HG03354 (cell line): ENCODE data around the gene TMEM86A.

Source experiments
- ATAC-seq: cut with Tn5 transposase; IDR thresholded peaks from one replicate; pipeline ENCODE4 v1.9.1; 2021; ENCODE audit warnings: mild to moderate bottlenecking; ENCODE audit not compliant: unreplicated experiment, poor library complexity, severe bottlenecking

Gene TMEM86A

DNA sequence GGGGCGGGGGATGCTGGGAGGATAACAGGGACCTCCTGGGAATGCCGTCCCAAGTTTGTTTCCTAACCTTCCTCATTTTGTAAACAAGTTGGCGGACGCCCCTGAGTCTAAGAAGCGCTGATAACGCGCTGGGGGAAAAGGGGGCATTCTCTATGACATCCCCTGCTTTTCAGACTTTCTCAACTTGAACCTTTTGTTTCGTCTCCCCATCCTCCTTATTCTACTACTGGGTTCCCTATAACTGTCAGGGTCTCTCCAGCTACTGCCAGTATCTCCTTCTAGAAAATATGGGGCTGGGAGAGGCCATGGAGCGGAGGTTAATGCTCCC lies 654 bp downstream of the TMEM86A start:
- ATAC-seq, result no peak

DNA sequence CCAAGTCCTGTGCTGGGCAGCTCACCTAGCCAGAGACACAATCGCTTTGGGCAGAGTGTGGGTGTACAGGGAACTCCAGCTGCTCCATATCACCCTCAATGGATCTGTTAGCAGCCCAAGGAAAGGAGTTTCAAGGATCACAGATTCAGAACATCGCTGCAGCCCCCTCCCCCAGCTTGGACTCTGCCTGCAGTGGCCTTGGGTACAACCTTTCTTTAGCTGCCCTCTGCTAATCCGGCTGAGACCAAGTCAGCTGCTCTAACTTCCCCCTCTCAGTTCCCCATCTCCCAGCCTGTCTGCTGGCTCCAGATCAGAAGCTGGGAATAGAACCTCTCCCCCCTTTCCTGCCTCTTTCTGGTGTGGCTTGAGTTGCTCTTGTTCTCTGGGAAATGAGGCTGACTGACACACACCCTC lies 1.3 kb downstream of the TMEM86A start:
- ATAC-seq, result no peak

DNA sequence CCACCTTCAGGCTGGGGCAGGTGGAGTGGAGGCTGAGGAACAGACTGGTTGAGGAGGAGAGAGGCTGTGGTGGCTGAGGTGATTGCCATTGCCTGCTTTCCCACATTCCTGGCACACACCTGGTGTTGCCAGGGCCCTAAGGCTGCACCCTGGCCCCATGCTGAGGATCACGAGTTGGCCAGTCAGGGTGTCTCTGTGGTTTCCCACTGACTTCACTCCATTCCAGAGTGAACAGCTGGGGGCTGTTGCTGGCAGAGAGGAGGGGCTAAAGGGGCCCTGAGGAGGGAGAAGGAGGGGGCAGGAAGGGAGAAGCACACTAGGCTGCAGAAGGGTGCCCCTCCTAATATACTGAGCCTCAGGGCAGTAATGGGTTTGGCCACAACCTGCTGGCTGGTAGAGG lies 1.8 kb downstream of the TMEM86A start:
- no peak for ATAC-seq

DNA sequence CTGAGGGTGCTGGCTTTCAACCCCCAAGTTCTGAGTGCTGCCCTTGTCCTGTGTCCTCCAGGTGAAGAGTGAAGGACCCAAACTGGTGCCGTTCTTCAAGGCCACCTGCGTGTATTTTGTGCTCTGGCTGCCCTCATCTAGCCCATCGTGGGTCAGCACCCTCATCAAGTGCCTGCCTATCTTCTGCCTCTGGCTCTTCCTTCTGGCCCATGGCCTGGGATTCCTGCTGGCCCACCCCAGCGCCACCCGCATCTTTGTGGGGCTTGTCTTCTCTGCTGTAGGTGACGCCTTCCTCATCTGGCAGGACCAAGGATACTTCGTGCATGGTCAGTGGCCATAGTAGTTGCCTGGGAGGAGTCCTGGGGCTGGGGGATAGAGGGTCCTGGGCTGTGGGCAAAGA lies 2.3 kb downstream of the TMEM86A start:
- ATAC-seq, result no peak

DNA sequence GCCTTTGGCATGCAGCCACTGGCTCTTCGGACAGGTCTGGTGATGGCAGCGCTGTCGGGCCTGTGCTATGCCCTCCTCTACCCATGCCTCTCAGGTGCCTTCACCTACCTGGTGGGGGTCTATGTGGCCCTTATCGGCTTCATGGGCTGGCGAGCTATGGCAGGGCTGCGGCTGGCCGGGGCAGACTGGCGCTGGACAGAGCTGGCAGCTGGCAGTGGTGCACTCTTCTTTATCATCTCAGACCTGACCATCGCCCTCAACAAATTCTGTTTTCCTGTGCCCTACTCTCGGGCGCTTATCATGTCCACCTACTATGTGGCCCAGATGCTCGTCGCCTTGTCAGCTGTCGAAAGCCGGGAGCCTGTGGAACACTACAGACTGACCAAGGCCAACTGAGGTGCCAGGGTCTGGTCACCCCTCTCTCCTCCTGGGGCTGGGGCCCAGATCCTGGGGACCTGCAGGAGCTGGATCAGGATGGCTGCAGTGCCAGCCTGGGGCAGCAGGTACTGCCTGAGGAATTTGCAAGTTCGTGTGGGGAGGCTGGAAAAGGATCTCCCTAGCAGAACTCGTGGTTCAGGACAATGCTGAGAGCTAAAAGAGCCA lies 3.1 kb downstream of the TMEM86A start:
- ATAC-seq, result no peak

DNA sequence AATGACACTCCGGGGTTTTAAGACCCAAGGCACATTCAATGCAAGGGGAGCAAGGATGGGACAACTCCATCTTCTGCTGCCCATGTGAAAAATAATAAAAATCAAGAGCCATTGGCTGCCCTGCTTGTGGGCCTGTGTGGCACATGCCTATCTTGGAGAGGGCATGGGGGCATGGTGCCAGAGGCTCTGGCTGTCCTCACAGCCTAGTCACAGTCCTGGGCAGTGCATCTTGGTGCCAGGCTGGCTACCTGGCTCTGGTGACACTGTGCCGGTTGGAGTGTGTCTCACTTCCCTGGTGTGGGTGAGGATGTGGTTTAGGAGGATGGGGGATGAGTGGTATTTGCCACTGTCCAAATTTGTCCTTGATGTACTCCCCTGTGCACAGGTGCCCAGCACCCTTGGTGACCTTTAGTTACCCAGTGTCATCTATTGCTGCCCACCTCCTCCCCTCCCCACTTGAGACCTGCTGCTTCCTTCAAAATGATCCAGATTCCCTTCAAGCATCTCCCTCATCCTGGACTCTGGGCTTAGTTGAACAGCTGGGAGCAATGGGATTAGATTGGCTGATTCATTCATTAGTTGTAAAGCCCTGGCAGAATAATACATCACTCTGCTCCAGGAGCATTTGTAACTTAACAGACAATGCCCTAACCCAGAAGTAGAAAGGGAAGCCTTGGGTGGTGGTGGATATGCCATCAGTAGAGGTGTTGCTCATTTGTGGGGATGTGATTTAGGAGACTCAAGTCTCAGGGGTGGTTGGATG lies 4.6 kb downstream of the TMEM86A start:
- ATAC-seq, result no peak

DNA sequence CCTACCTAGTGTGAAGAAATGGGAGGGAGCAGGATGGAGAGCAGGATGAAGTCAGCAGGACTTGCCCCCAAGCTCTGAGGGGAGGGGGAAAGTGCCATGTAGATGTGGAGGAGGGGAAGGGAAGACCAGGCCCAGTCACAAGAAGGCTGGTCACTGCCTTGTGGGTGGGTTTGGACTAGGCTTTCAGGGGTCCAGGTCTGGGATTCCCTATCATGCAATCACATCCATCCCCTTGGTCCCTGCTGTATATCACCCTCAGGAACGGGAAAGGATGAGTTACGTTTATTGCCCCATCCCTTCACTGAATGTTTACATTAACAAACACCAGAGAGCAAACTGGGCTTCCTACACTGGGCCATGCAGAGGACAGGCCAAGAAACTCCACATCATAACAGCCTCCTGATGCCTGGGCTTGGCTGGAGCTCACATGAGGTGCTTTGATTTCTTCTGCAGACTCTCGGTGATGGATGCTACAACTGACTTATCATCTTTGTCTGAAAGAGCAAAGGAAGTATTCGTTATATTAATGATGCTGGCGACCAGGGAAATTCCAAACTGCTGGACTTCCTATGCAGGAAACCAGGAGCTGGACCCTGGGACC lies 5.6 kb downstream of the TMEM86A start:
- no peak for ATAC-seq

DNA sequence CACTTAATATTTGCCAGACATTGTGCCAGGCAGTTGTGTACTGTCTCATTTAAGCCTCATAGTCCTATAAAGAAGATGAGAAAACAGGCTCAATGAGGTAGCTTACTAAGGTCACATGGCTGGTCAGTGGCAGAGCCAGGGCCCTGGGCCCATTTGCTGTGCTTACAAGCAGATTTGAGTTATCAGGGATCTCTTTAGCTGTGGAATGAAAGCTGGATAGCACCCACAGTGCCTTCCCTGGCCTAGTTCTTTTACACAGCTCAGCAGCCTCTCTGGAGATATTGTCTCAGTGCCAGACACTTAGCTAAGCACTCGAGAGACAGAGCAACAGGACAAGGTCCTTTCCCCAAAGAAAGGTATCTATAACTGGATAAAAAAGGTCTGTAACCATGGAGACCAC lies 6.1 kb downstream of the TMEM86A start:
- ATAC-seq, result no peak

DNA sequence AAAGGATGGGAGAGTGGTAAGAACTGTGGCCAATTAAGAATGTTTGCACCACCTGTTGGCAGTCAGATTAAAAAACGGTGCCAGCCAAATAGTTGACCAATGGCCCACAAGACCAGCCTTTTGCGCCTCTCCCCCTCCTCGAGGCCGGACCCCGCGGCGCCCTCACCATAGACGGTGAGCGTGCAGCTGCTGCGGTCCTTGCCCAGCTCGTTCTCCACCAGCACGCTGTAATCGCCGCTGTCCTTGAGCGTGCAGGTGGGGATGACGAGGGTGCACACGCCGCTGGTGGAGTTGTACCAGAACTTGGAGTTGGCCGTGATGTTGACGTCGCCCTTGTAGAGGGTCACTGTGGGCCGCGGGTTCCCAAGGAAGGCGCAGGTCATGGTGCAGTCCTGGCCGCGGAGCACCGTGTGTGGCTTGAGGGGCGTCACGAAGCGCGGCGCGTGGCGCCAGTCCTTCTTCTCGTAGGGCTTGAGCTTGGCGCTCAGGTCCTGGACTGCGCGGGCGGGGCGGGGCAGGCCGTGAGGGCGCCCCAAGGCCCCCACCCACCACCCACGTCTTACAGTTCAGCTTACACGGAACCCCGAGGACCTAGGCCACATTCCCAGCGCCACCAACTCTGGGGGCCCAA lies 7.2 kb downstream of the TMEM86A start:
- no peak for ATAC-seq

DNA sequence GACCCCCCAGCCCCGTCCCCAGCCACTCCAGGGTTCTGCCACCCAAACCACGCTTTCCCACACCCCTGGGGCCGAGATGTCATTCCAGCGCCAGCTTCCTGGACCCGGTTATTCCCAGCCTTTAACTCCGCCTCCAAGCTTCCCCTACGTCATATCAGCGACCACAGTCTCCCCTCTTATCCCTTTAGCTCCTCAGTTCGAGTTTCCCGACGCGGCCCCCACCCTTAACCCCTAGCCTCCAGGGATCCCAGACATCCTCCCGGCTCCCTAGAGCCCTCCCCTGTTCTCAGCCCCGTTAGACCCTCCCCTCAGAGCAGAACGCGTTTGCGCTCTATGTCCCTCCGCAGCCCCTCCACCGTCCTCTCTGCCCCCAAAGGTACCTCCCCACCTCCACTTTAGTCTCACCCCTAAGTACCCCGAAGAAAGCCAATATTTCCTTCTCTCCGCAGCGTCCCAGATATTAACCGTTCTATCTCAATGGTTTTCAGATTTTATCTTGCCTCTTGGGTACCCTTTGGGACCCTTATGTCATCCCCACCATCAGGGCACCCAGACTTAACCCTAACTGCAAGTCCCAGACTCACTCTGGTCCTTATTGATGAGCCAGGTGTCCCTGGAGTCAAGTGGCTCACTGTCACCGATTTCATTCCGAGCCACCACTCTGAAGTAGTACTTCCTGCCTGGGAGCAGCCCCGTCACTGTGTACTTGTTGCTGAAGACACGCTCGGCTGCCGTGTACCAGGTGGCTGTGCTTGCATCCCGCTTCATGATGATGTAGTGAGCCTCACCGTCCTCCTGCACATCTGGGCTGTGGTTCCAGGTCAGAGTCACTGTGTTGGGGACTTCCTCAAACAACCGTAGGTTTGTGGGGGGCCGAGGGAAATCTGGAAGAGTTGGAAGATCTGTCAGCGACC lies 8.0 kb downstream of the TMEM86A start:
- ATAC-seq, result peak; percentile 67

DNA sequence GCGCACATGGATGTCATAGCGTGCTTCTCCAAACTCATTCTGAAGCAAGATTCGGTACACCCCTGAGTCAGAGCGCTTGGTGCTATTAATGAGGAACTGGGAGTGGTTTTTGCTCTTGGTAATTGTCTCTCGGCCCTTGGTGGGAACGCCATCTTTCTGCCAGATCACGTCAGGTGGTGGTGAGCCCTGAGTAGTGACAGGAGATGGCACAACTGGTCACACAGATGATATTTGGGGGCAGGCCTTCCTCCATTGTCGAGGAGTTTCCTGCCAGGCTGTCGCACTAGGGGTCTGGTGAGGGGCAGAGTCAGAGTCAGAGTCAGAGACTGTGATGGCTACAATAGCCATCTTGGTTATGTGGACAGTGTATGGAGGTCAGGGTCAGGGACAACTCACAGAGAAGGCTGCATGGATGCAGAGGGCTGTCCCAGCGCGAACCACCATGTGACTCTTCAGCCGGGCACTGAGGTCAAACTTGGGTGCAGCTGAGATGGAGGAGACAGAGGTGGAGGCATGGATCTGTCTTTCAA lies 9.3 kb downstream of the TMEM86A start:
- no peak for ATAC-seq

DNA sequence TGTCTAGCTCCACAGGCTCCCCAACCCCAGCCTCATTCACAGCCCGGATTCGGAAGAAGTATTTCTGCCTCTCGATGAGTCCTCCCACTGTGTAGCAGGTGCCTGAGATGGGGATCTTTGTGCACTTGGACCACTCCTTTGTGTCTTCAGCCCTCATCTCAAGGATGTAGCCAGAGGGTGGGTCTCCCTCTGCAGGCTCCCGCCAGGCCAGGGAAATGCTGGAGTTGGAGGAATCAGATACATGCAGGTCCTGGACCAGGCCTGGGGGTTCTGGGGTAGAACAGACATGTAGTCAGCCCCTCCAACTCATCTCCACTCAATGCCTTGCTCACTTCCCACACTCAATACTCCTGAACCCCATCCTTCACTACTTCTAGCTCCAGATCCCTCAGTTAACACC lies 10.8 kb downstream of the TMEM86A start:
- ATAC-seq, result no peak

DNA sequence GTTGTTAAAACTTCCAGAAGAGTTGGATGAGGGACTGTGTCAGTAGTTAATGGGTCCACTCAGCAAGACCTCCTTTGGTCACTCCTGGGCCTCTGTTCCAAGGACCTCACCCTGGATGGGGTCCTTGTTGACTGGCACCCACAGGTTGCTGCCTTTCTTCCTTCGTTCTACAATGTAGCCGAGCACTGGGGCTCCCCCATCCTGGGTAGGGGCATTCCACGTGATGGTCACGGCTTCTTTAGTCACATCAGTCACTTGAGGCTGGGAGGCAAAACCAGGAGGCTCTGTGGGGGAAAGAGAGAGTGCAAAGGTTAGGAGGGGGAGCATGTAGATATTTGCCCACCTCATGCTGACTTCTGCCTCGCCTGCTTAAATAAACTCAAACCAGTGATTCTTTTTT lies 12.0 kb downstream of the TMEM86A start:
- ATAC-seq, result no peak

DNA sequence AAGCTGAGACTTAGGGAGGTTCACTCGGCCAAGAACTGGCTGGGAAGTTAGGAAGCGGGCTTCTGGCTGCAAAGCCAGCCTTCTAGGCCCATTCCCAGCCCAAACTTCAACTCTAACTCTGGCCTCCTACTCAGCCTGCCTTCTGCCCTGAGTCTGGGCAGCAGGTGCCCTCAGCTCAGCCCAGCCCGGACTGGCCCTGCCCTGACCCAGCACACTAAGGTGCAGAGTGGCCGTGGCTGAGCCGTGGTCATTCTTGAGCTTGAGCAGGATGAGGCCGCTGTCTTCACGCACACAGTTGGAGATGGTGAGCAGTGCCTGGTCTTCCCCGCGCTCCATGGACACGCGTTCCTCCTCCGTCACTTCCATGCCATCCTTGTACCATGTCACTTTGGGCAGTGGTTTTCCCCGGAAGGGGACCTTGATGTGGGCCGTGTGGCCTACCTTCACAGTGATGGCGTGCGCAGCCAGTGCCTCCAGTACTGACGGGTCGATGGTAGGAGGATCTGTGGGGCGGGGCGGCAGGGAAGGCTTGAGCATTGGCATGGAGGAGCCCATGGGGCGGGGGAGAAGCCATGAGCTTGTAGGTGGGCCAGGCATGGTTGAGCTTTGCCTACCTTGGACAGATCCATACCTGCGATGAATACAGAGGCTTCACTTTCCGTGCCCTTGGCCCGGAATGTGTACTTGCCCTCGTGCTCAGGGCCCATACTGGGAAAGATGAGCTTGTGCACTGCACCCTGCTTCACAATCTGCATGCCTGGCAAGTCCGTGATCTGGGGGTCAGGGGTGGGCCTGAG lies 15.3 kb downstream of the TMEM86A start:
- ATAC-seq, result no peak

DNA sequence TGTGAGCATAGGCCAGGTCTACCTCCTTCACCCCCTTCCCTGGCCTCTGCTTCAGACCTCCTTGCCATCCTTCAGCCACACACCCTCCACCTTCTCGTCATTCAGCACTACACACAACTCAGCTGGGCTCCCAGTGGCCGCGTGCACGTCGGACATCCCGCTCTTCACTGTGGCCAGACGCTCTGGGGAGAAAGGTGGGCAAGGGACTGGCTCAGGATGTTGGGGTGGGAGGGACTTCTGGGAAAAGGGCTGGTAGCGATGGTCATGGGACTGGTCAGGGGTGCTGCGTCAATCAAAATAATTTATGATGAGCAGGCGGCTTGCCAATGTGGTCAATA lies 15.8 kb downstream of the TMEM86A start:
- ATAC-seq, result no peak

DNA sequence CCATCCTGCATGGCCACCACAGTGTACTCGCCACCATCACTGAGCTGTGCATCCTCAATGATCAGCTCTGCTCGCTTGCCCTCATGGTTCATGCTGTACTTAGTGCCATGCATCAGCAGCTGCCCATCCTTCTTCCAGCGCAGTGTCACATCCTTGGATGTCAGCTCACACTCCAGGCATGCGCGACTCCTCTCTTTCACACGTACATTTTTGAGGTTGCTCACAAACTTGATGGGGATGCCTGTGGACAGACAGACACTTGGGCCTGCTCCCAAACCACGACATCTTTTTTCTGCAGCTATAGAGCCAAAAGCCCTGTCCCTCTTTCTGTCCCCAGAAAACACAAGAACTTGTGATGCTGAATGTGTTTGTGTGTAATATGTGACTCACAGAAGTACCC lies 16.9 kb downstream of the TMEM86A start:
- no peak for ATAC-seq

DNA sequence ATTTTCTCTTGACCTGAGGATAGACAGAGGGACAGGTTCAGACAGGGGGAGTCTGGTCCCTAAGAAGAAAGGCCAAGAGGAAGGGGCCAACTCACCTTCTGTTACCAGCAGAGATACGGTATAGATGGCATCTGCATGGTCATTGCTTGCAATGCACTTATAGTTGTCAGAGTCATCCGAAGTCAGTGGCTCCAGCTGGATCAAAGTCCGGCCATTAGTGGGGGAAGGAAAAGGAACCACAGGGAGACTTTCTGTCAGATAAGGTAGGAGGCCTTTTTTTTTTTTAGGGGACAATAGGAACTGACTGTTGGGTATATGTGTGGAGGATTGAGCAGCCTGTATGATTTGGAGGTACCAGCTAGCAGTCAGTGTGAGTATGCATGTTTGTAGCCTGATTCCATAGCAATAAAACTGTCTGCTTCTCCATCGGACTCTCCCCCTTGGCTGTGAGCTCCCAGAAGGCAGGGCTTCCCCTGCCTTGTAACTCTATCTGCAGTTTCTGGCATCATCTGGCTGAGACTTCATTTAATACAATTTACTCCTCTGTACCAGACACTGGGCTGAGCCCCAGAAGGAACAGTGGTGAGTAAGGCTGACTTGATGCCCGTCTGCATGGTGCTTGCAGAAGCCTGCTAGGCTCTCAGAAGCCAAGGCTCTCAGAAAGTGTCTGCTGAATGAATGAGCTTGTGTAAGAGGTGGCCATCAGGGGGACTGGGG lies 21.7 kb downstream of the TMEM86A start:
- no peak for ATAC-seq

DNA sequence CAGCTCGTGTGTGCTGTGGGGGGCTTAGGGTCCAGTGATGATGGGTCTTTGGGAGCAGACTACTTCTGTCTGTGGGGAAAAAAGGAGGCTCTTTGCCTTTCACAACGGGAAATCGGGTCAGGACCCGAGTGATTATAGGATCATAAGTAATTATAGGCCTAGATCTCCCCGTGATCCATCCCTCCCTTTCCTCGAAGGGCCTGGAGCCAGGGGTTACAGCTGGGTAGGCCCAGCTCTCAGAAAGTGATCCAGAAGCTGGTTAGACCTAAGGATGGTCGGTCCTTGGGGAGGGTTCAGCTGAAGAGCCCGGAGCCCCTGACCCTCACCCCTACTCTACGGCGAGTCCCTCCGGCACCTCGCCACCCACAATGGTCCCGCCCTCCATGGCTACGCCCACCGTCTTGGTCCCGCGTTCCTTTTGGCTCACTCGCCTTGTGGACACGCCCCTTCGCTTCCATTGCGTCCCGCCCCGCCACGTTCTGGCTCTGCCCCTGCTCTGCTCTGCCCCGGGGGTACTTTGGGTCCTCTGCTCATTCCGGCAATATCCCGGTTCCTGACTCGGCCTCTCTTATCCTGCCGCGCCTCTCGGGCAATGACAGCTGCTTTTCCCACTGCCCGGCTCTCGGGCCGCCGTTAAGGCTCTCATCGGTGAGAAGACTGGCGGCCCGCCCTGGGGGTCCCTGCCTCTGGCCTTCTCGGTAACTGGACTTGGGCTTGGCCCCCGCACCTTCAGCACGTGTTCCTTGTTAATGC lies 22.4 kb downstream of the TMEM86A start:
- ATAC-seq, result peak; percentile 77
